Ovary (tissue), 3 donors: ENCODE measurements around the gene TUB.

Experiments
- CTCF ChIP-seq, 3 donors: fragments of 450-650 bp in 2 of 3; fragments of 200-600 bp in 1 of 3; IDR thresholded peaks; one replicate each; pipeline versions ENCODE4 v1.5.1 to v1.8.0; 2016 to 2022; ENCODE audit warnings: antibody characterized with exemption in 3 of 3, mild to moderate bottlenecking in 1 of 3
- POLR2A ChIP-seq: fragments of 450-650 bp; IDR thresholded peaks from one replicate; pipeline ENCODE4 v1.6.1; 2017; ENCODE audit warnings: antibody characterized with exemption, mild to moderate bottlenecking, moderate library complexity
- donor health status: DM: no; HTN: no; CAD: no.

- TF ChIP-seq CTCF (IDR thresholded peaks at IDR 0.05): no peak
- TF ChIP-seq POLR2A: no peak
Observed at GRCh38 chr11:8035200-8035855, 45.7 kb upstream of the TUB start.
